GM12865 (cell line): ENCODE results near the gene EIF3D.

Source experiments
- DNase-seq: peaks from one replicate; pipeline ENCODE4 v3.0.0; 2010; ENCODE audit warnings: low read depth
- H3K4me3 ChIP-seq: 2 replicates; pipeline ENCODE4 v1.5.1; 2011; ENCODE audit warnings: mild to moderate bottlenecking, low read depth, low read length, control low read depth
- TF ChIP-seq, protein P1 (sequence below): IDR thresholded peaks from 2 replicates; pipeline ENCODE4 v1.5.1; 2011; ENCODE audit warnings: low read length, control low read depth, low read depth, inconsistent platforms; ENCODE audit not compliant: insufficient read depth; ENCODE audit errors: missing control alignments

EIF3D gene

DNA sequence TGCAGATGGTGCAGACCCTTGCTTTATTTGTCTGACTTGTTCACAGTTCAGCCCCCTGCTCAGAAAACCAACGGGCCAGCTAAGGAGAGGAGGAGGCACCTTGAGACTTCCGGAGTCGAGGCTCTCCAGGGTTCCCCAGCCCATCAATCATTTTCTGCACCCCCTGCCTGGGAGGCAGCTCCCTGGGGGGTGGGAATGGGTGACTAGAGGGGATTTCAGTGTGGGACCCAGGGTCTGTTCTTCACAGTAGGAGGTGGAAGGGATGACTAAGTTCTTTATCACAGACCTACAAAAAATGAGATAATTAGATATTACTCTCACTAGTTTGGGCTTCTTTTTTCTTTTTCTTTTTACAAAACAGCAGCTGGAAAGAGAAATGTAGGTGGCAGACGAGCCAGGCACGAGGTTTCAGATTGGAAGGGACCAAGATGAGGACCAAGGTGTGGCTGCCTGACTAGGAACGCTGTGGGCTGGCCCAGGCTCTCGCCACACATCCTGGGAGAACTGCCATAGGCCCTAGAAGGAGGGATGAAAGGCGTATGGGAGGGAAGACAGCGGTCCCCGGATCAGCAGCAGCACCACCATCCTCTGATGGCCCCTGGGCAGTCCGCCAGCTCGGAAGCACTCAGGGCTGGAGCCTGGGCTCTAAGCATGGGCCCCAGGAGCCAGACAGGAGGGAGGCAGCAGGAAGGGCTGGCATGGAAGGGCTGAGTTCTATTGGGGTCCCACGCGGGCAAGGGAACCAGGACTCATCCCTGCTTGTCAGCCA is 61.7 kb downstream of the EIF3D start:
- no peak for DNase-seq
- H3K4me3 ChIP-seq, result no peak overlapping the region
- TF ChIP-seq, protein P1, sequence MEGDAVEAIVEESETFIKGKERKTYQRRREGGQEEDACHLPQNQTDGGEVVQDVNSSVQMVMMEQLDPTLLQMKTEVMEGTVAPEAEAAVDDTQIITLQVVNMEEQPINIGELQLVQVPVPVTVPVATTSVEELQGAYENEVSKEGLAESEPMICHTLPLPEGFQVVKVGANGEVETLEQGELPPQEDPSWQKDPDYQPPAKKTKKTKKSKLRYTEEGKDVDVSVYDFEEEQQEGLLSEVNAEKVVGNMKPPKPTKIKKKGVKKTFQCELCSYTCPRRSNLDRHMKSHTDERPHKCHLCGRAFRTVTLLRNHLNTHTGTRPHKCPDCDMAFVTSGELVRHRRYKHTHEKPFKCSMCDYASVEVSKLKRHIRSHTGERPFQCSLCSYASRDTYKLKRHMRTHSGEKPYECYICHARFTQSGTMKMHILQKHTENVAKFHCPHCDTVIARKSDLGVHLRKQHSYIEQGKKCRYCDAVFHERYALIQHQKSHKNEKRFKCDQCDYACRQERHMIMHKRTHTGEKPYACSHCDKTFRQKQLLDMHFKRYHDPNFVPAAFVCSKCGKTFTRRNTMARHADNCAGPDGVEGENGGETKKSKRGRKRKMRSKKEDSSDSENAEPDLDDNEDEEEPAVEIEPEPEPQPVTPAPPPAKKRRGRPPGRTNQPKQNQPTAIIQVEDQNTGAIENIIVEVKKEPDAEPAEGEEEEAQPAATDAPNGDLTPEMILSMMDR, result no peak

DNA sequence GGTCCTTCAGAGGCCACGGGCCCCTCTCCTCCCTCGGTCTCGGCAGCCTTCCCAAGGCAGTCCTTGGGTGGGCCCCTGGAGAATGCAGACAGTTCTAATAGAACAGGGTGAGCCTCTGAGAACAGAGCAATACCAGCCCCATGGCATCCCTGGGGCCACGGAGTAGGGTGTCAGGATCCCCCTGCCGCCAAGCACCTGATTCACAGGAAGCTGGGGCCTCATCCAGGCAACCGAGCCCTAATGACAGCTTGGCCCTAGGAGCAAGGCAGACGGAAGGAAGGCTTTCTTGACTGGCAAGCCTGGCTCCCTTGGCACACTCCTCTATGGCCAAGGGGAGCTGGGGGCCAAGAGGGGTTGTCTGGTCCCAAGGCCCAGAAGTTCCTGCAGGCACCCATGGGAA is 62.7 kb downstream of the EIF3D start:
- TF ChIP-seq, protein P1, result no peak
- no peak for DNase-seq
- H3K4me3 ChIP-seq, result no peak overlapping the region

DNA sequence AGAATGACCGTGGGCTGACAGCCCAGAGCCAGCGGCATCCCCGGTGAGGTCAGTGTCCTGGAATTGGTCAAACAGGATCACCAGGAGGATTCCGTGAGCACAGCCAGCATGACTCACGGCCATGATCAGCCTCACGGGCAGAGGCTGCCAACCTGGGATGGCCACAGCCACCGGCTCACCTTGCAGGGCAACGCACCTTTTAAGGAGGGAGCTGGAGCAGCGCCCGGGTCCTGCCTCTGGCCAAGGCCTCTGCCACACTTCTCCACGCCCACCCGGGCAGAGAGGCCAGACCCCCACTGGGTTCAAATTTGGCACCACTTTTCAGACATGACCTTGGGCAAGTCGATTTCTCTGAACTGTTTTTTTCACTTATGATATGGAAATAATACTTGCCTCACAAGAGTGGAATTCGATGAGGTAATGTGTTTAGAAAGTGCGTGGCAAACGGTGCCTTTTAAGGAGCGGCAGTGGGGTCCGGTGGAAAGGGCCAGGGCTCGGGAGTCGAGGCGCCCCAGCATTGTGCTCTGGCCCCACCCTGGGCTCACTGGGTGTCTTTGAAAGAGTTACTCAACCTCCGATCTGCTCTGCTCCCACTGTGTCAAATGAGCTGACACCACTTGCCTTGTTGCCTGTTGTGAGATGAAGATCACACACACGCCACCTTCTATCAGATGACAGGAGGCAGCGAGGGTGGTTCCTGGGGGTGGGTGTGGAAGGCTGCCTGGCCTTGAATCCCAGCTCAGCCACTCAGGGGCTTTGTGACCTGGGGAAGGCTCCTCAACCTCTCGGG is 63.5 kb downstream of the EIF3D start:
- H3K4me3 ChIP-seq, result no peak overlapping the region
- TF ChIP-seq, protein P1, result no peak
- DNase-seq, result no peak

DNA sequence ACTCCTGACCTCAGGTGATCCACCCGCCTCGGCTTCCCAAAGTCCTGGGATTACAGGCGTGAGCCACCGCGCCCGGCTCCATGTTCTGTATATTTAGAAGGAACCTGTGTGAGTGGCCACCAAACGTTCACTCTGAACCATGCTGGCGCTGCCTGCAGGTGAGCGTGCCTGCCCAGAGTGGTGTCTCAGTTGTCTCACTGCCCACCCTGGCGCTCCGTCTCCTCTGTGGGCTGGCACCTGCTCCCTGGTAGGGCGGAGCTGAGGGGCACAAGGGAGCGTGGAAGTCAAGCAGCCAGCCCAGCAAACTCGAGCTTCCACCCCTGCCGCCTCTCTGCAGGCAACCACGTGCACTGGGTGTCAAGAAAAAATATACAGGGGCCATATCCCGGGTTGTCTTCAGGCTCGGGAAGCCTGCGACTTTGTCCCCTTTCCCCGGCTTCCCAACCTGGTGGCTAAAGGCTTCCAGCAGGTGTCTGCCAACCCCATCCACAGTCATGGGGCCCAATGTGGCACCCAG is 64.2 kb downstream of the EIF3D start:
- TF ChIP-seq, protein P1, result no peak
- no peak for DNase-seq
- H3K4me3 ChIP-seq, result no peak overlapping the region

DNA sequence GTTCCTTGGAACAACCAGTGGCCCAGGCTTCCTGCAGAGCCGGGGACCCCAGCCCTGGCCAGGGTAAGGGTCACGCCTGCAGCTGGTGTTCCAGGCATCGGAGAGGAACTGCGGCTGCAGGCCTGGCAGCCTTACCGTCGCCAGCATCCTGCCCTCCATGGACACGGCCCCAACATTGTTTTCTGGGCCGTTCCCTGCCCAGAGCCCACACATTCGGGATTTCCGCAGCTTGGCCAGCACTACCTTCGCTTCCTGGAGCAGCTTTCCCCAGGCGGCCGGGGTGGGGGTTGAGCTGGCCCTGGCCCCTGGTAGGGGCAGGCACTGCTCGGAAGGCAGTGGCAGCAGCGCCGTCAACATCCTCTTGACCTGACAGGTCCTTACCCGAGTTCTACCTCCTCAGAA is 65.2 kb downstream of the EIF3D start:
- no peak for DNase-seq
- TF ChIP-seq, protein P1, result no peak
- no peak overlapping the region for H3K4me3 ChIP-seq

DNA sequence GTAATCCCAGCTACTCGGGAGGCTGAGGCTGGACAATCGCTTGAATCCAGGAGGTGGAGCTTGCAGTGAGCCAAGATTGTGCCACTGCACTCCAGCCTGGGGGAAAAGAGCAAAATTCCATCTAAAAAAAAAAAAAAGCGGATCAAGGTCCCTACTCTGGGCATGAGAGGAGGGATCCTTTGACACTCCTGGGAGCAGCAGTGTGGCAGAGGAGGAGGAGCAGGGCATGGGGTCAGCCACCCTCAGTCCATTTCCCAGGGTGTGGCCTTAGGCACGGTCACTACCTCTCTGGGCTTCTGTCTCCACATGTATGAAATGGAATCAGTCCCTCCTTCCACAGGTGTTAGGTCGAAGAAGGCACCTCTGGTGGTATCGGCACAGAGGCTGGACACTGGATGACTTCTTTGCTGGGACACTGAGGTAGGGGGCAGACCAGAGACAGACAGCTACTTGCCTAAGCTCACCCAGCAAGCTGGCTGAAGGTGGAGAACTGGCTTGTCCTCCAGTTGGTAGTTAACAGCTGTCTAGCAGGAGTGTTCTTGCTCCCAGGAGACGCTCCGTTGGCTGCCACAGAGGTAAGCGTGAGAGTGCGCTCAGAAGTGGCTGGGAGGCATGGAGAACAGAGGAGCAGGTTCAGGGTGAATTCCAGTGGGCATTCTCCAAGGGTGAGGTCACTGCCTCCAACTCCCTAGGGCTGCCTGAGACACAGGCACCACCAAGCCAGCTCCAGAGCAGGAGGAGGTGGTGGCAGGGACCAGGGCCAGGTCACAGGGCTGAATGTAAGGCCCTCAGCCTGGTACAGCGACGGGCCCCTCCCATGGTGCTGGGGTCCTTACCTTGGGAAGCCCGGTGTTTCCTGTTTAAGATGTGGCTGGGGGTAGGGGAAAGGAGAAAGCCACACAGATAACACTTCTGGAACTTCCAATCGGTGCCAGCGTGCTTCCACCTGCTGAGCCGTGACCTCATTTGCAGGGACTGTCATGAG is 67.0 kb downstream of the EIF3D start:
- H3K4me3 ChIP-seq, result no peak overlapping the region
- TF ChIP-seq, protein P1, result no peak
- DNase-seq, result no peak
